ENCODE results near the gene COX7A2. TPM values are rescaled to one million over a fixed set of nuclear protein-coding genes. Genes with fewer than 3 reads are reported as not detected.

Gene COX7A2
- total RNA-seq, 1 experiment from 2014 or later: 516 TPM

DNA sequence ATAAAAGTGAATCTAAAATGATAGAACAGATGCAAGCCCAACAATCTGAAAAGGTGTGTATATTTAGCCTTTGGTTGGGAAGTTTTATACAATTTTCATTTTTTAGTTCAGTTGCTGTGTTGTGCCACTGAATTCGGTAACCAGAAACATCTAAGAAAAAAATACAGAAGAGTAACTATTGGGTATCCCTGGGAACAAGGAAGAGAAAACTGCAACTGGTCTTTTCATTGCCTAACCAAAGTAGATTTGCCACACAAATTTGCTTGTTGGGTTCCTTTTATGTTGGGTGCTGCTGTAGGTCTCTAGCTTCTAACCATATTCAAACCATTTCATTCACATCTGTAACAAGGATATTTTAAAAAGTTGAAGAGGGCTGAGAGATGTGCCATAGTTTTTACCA lies 43.8 kb upstream of the COX7A2 start:
- Histone ChIP-seq H4K5ac (ENCODE audit: insufficient read length, low read depth, low read length) (no peak overlapping the region), H3K56ac (ENCODE audit: insufficient read length, low read depth, low read length) (no peak overlapping the region), H4K91ac (ENCODE audit: insufficient read length, low read depth, low read length) (no peak overlapping the region), H4K20me1 (ENCODE audit: control insufficient read depth, insufficient read depth, insufficient read length) (no peaks in the 10 kb centered on the region), H4K8ac (replicated peaks; ENCODE audit: insufficient read length, low read depth, low read length) (no peak overlapping the region), H3K79me2 (ENCODE audit: insufficient read depth, low read length) (peaks cover 10% of the 10 kb centered on the region; the same call in 1 of the 2 replicates), H3K23ac (ENCODE audit: insufficient read length, low read depth, low read length) (no peak overlapping the region), H3T11ph (ENCODE audit: low read length) (no peak overlapping the region), H2BK12ac (ENCODE audit: insufficient read length, low read depth, low read length) (no peak overlapping the region), H2AFZ (ENCODE audit: low read length) (no peak overlapping the region), H2BK20ac (ENCODE audit: low read depth, low read length, poor library complexity, severe bottlenecking) (no peak overlapping the region), H3K27ac (ENCODE audit: insufficient read length, low read depth, low read length) (no peak overlapping the region), H2BK5ac (ENCODE audit: insufficient read length, low read length) (no peak overlapping the region), H2AK5ac (ENCODE audit: insufficient read length, low read length) (no peak overlapping the region), H3K23me2 (ENCODE audit: insufficient read length, low read depth, low read length, poor library complexity, severe bottlenecking) (no peaks in the 10 kb centered on the region), H3K4ac (ENCODE audit: low read depth, low read length) (no peak overlapping the region), H3K14ac (ENCODE audit: insufficient read depth, low read length) (no peak overlapping the region), H2BK15ac (ENCODE audit: low read depth, low read length) (no peak overlapping the region), H3K27me3 (ENCODE audit: insufficient read depth, low read length) (no peaks in the 10 kb centered on the region), H2BK120ac (ENCODE audit: low read depth, low read length, poor library complexity, severe bottlenecking) (no peak overlapping the region), H3K9ac (ENCODE audit: extremely low read depth, insufficient read length, low read length) (no peak overlapping the region), H3K9me3 (ENCODE audit: control insufficient read depth, low read depth, low read length) (no peaks in the 10 kb centered on the region), H3K4me2 (ENCODE audit: insufficient read depth, insufficient read length, low read length) (no peak overlapping the region), H3K4me1 (ENCODE audit: insufficient read depth, low read length) (peaks cover 3% of the 10 kb centered on the region; the same call in 1 of the 2 replicates), H3K79me1 (ENCODE audit: insufficient read depth, low read depth, low read length, poor library complexity, severe bottlenecking) (no peaks in the 10 kb centered on the region), H3K18ac (ENCODE audit: insufficient read length, low read depth, low read length) (no peak overlapping the region)
- peaks cover 0 to 4% (median 2%) of the 10 kb centered on the region in 3 experiments; a peak in 2 of 7 replicates for H3K36me3 Mint-ChIP-seq (ENCODE audit: insufficient read depth in 1 of 3, low read depth in 3 of 3)
- no peaks in the 10 kb centered on the region for H3K9me3 Mint-ChIP-seq
- TF ChIP-seq, protein P1, sequence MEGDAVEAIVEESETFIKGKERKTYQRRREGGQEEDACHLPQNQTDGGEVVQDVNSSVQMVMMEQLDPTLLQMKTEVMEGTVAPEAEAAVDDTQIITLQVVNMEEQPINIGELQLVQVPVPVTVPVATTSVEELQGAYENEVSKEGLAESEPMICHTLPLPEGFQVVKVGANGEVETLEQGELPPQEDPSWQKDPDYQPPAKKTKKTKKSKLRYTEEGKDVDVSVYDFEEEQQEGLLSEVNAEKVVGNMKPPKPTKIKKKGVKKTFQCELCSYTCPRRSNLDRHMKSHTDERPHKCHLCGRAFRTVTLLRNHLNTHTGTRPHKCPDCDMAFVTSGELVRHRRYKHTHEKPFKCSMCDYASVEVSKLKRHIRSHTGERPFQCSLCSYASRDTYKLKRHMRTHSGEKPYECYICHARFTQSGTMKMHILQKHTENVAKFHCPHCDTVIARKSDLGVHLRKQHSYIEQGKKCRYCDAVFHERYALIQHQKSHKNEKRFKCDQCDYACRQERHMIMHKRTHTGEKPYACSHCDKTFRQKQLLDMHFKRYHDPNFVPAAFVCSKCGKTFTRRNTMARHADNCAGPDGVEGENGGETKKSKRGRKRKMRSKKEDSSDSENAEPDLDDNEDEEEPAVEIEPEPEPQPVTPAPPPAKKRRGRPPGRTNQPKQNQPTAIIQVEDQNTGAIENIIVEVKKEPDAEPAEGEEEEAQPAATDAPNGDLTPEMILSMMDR (conservative IDR thresholded peaks at IDR 0.05): no peak
- no peak for DNase-seq
- no peak overlapping the region for H3K27ac Mint-ChIP-seq
- whole genome bisulfite sequencing (ENCODE audit: extremely low coverage, insufficient read length, low lambda C conversion rate): no CpG with 5 or more reads among the region's 1 CpG
- no peaks in the 10 kb centered on the region for H3K27me3 Mint-ChIP-seq (ENCODE audit: low read depth)
- peaks cover 33 to 39% of the 10 kb centered on the region in 2 experiments for H3K4me1 Mint-ChIP-seq
- H3K4me3 Mint-ChIP-seq: no peak overlapping the region
